HepG2 (cell line): ENCODE data around the gene C2orf15. TPM values are rescaled to one million over a fixed set of nuclear protein-coding genes. Genes with fewer than 3 reads are reported as not detected.

ENCODE experiments used
- ADNP ChIP-seq: sonication (generic); formaldehyde crosslinking; IDR thresholded peaks from 2 replicates; pipeline ENCODE4 v1.4.0; 2020; ENCODE audit warnings: missing genetic modification reagents
- BRCA1 ChIP-seq: sonication (generic); formaldehyde crosslinking; IDR thresholded peaks from 2 replicates; pipeline ENCODE4 v1.4.0; 2020; ENCODE audit warnings: missing genetic modification reagents
- DR1 ChIP-seq: sonication (generic); formaldehyde crosslinking; IDR thresholded peaks from 2 replicates; pipeline ENCODE4 v1.8.0; 2021; ENCODE audit warnings: mild to moderate bottlenecking, missing genetic modification reagents, inconsistent platforms
- EEA1 ChIP-seq: sonication (generic); formaldehyde crosslinking; IDR thresholded peaks from 2 replicates; pipeline ENCODE4 v1.5.1; 2020; ENCODE audit warnings: mild to moderate bottlenecking, missing genetic modification reagents, borderline replicate concordance
- EHMT2 ChIP-seq: fragments of 200-600 bp; sonication (generic); IDR thresholded peaks from 2 replicates; pipeline ENCODE4 v1.7.0; 2017; ENCODE audit warnings: antibody characterized with exemption, low read depth, low read length, borderline replicate concordance
- HES4 ChIP-seq: sonication (generic); formaldehyde crosslinking; IDR thresholded peaks from 2 replicates; pipeline ENCODE4 v1.9.0; 2021; ENCODE audit warnings: mild to moderate bottlenecking, missing genetic modification reagents, borderline replicate concordance
- HNF4A ChIP-seq: sonication (generic); formaldehyde crosslinking; IDR thresholded peaks from 2 replicates; pipeline ENCODE4 v1.4.0; 2020; ENCODE audit warnings: missing genetic modification reagents
- ISL2 ChIP-seq: sonication (generic); formaldehyde crosslinking; IDR thresholded peaks from 2 replicates; pipeline ENCODE4 v1.5.0; 2020; ENCODE audit warnings: missing genetic modification reagents
- MBD4 ChIP-seq: IDR thresholded peaks from 2 replicates; pipeline ENCODE4 v1.6.1; 2012; ENCODE audit warnings: low read length, inconsistent platforms, borderline replicate concordance
- MIER2 ChIP-seq: IDR thresholded peaks from 2 replicates; pipeline ENCODE4 v1.6.1; 2016; ENCODE audit warnings: missing biosample characterization, missing genetic modification reagents
- NCOA1 ChIP-seq: sonication (generic); formaldehyde crosslinking; IDR thresholded peaks from 2 replicates; pipeline ENCODE4 v1.9.0; 2021; ENCODE audit warnings: missing genetic modification reagents
- PHF21A ChIP-seq: sonication (generic); formaldehyde crosslinking; IDR thresholded peaks from 2 replicates; pipeline ENCODE4 v1.5.0; 2020; ENCODE audit warnings: mild to moderate bottlenecking, missing genetic modification reagents
- RELA ChIP-seq: sonication (generic); formaldehyde crosslinking; IDR thresholded peaks from 2 replicates; pipeline ENCODE4 v1.4.0; 2020; ENCODE audit warnings: missing genetic modification reagents
- RFX5 ChIP-seq: IDR thresholded peaks from 2 replicates; pipeline ENCODE4 v1.6.1; 2011; ENCODE audit warnings: low read depth, low read length, improper control_type of control experiment
- SMAD1 ChIP-seq: sonication (generic); formaldehyde crosslinking; IDR thresholded peaks from 2 replicates; pipeline ENCODE4 v1.4.0; 2020; ENCODE audit warnings: missing genetic modification reagents, low read depth, mild to moderate bottlenecking, borderline replicate concordance
- ZBTB10 ChIP-seq: sonication (generic); formaldehyde crosslinking; IDR thresholded peaks from 2 replicates; pipeline ENCODE4 v1.4.0; 2020; ENCODE audit warnings: missing genetic modification reagents, borderline replicate concordance
- ZBTB4 ChIP-seq: sonication (generic); formaldehyde crosslinking; IDR thresholded peaks from 2 replicates; pipeline ENCODE4 v1.4.0; 2020; ENCODE audit warnings: missing genetic modification reagents, mild to moderate bottlenecking, borderline replicate concordance
- ZBTB7B ChIP-seq: sonication (generic); formaldehyde crosslinking; IDR thresholded peaks from 2 replicates; pipeline ENCODE4 v1.4.0; 2020; ENCODE audit warnings: missing genetic modification reagents
- ZKSCAN5 ChIP-seq: sonication (generic); formaldehyde crosslinking; IDR thresholded peaks from 2 replicates; pipeline ENCODE4 v1.5.1; 2020; ENCODE audit warnings: mild to moderate bottlenecking, missing genetic modification reagents
- ZNF124 ChIP-seq: sonication (generic); formaldehyde crosslinking; IDR thresholded peaks from 2 replicates; pipeline ENCODE4 v1.4.0; 2020; ENCODE audit warnings: missing genetic modification reagents
- ZNF557 ChIP-seq: sonication (generic); formaldehyde crosslinking; IDR thresholded peaks from 2 replicates; pipeline ENCODE4 v1.4.0; 2020; ENCODE audit warnings: missing genetic modification reagents
- ZNF562 ChIP-seq: sonication (generic); formaldehyde crosslinking; IDR thresholded peaks from 2 replicates; pipeline ENCODE4 v1.8.0; 2022; ENCODE audit warnings: missing genetic modification reagents, borderline replicate concordance
- ZNF672 ChIP-seq: sonication (generic); formaldehyde crosslinking; IDR thresholded peaks from 2 replicates; pipeline ENCODE4 v1.8.1; 2022; ENCODE audit warnings: missing genetic modification reagents
- ZNF703 ChIP-seq: sonication (generic); formaldehyde crosslinking; IDR thresholded peaks from 2 replicates; pipeline ENCODE4 v1.5.1; 2020; ENCODE audit warnings: missing genetic modification reagents, mild to moderate bottlenecking, moderate library complexity, borderline replicate concordance
- ZNF839 ChIP-seq: sonication (generic); formaldehyde crosslinking; IDR thresholded peaks from 2 replicates; pipeline ENCODE4 v1.4.0; 2020; ENCODE audit warnings: missing genetic modification reagents, mild to moderate bottlenecking, borderline replicate concordance
- polyA plus RNA-seq, 8 experiments: library from polyadenylated mRNA; depleted of rRNA in 3 of 8; stranded (reverse) in 7 of 8; unstranded in 1 of 8; fragments of >200 nt; fragmentation: Illumina TruSeq in 4 of 8; extraction: Trizol in 4 of 8; gene quantifications; 2 replicates each; pipeline versions ENCODE4 v1.2.1 to v1.2.3, GENCODE V29; 2011 to 2016; ENCODE audit warnings: low read depth in 4 of 8, missing spikeins in 1 of 8, mixed read lengths in 1 of 8; ENCODE audit not compliant: insufficient read depth in 1 of 8
- total RNA-seq, 5 experiments: library from RNA; depleted of rRNA; stranded (reverse); fragments of >200 nt; fragmentation: Illumina TruSeq; extraction: Trizol; gene quantifications; 2 replicates each; pipeline ENCODE4 v1.2.3, GENCODE V29; 2016; ENCODE audit warnings: low read depth in 1 of 5

The C2orf15 gene
- total and polyA plus RNA-seq, 2 of the 13 experiments (the other 11 are each of a cell fraction or from before 2014, with no cell fraction given), result 5.5 to 8.3 TPM

GRCh38 chr2:99141110-99142108, at the start of gene C2orf15 (continued):
- TF ChIP-seq ZNF562 (no peak), ADNP (CRISPR knock-in tag) (no peak), ZNF557 (CRISPR knock-in tag) (no peak), PHF21A (CRISPR knock-in tag) (no peak; the same call in 1 of the 2 replicates), MIER2 (CRISPR knock-in tag) (no peak), ZNF703 (CRISPR knock-in tag) (no peak; the same call in 1 of the 2 replicates), NCOA1 (CRISPR knock-in tag) (peak; percentile 94; the same call in 1 of the 2 replicates), DR1 (CRISPR knock-in tag) (peak; percentile 77), HNF4A (CRISPR knock-in tag) (0 out of 2 replicates have a peak, but pooled peaks have one; percentile 10), EEA1 (CRISPR knock-in tag) (no peak), ZNF124 (CRISPR knock-in tag) (peak; percentile 92), ZBTB7B (no peak; the same call in none of the 2 replicates), MBD4 (no peak), ZBTB10 (CRISPR knock-in tag) (peak; percentile 86; the same call in 1 of the 2 replicates), ZKSCAN5 (CRISPR knock-in tag) (0 out of 2 replicates have a peak, but pooled peaks have one; percentile 50), ZNF672 (CRISPR knock-in tag) (no peak), RFX5 (no peak), ZNF839 (CRISPR knock-in tag) (peak; percentile 97; the same call in 1 of the 2 replicates), SMAD1 (CRISPR knock-in tag) (peak; percentile 68; the same call in 1 of the 2 replicates), RELA (CRISPR knock-in tag) (peak; percentile 84; the same call in 1 of the 2 replicates), ISL2 (peak; percentile 42; the same call in 1 of the 2 replicates), ZBTB4 (peak; percentile 53; the same call in 1 of the 2 replicates), BRCA1 (CRISPR knock-in tag) (peak; percentile 54; the same call in 1 of the 2 replicates), EHMT2 (no peak), HES4 (CRISPR knock-in tag) (no peak)
